GM23338 (cell line): ENCODE data around the gene RXRG. TPM values are rescaled to one million over a fixed set of nuclear protein-coding genes. Genes with fewer than 3 reads are reported as not detected.

Experiments
- ATAC-seq: fragments of 200-7000 bp; cut with Tn5 transposase; 3 replicates; pipeline ENCODE4 v1.9.1; 2020
- DNase-seq: peaks from one replicate; pipeline ENCODE4 v3.0.0-alpha.2; 2015; ENCODE audit warnings: low spot score
- H2AFZ ChIP-seq: fragments of 200-600 bp; sonication (generic); 2 replicates; pipeline ENCODE4 v1.8.0; 2016; ENCODE audit warnings: antibody characterized with exemption, mild to moderate bottlenecking, moderate library complexity
- H3F3A ChIP-seq: fragments of 200-600 bp; sonication (generic); replicated peaks from 2 replicates; pipeline ENCODE4 v1.8.0; 2017; ENCODE audit warnings: antibody characterized with exemption, mixed run types, low read depth
- H3K27ac ChIP-seq: fragments of 200-600 bp; sonication (generic); 2 replicates; pipeline ENCODE4 v1.6.1; 2016; ENCODE audit warnings: low read depth
- H3K27me3 ChIP-seq: fragments of 200-600 bp; sonication (generic); 2 replicates; pipeline ENCODE4 v1.8.0; 2016; ENCODE audit warnings: mild to moderate bottlenecking, mixed run types, moderate library complexity; ENCODE audit not compliant: insufficient read depth
- H3K36me3 ChIP-seq: fragments of 200-600 bp; sonication (generic); 2 replicates; pipeline ENCODE4 v1.8.0; 2016; ENCODE audit warnings: mild to moderate bottlenecking; ENCODE audit not compliant: insufficient read depth
- H3K4me1 ChIP-seq: fragments of 200-600 bp; sonication (generic); 2 replicates; pipeline ENCODE4 v1.8.0; 2016; ENCODE audit warnings: mild to moderate bottlenecking, moderate library complexity; ENCODE audit not compliant: insufficient read depth
- H3K4me2 ChIP-seq: fragments of 200-600 bp; sonication (generic); 2 replicates; pipeline ENCODE4 v1.7.1; 2017; ENCODE audit warnings: mixed run types
- H3K4me3 ChIP-seq: fragments of 200-600 bp; sonication (generic); 2 replicates; pipeline ENCODE4 v1.6.1; 2016; ENCODE audit warnings: mixed run types
- H3K79me2 ChIP-seq: fragments of 200-600 bp; sonication (generic); replicated peaks from 2 replicates; pipeline ENCODE4 v1.8.0; 2017; ENCODE audit warnings: mild to moderate bottlenecking; ENCODE audit not compliant: insufficient read depth
- H3K9me2 ChIP-seq: fragments of 200-600 bp; sonication (generic); 2 replicates; pipeline ENCODE4 v1.8.0; 2017; ENCODE audit not compliant: insufficient read depth
- H4K20me1 ChIP-seq: fragments of 200-600 bp; sonication (generic); replicated peaks from 2 replicates; pipeline ENCODE4 v1.8.0; 2017; ENCODE audit warnings: mild to moderate bottlenecking; ENCODE audit not compliant: insufficient read depth
- H3K27ac Mint-ChIP-seq: 2 replicates; pipeline ENCODE4 v1.8.0; 2020; ENCODE audit warnings: inconsistent platforms, mild to moderate bottlenecking, moderate library complexity, mixed read lengths
- H3K27me3 Mint-ChIP-seq: 3 replicates; pipeline ENCODE4 v1.8.0; 2022; ENCODE audit warnings: low read depth, mild to moderate bottlenecking, moderate library complexity, mixed read lengths, inconsistent platforms; ENCODE audit not compliant: insufficient read depth, poor library complexity
- H3K36me3 Mint-ChIP-seq: 3 replicates; pipeline ENCODE4 v1.8.0; 2021; ENCODE audit warnings: low read depth, mild to moderate bottlenecking, inconsistent platforms, moderate library complexity, mixed read lengths
- H3K4me1 Mint-ChIP-seq: 3 replicates; pipeline ENCODE4 v1.8.0; 2020; ENCODE audit warnings: mild to moderate bottlenecking, inconsistent platforms, mixed read lengths
- H3K4me3 Mint-ChIP-seq: 3 replicates; pipeline ENCODE4 v1.8.0; 2021; ENCODE audit warnings: moderate library complexity, mild to moderate bottlenecking, inconsistent platforms, mixed read lengths
- H3K9me3 Mint-ChIP-seq: 3 replicates; pipeline ENCODE4 v1.8.0; 2020; ENCODE audit warnings: moderate library complexity, mild to moderate bottlenecking, inconsistent platforms, mixed read lengths
- CREB1 ChIP-seq: fragments of 250-450 bp; sonication (Bioruptor Pico); IDR thresholded peaks from 2 replicates; pipeline ENCODE4 v1.5.0; 2020; ENCODE audit warnings: low read depth, mild to moderate bottlenecking, moderate library complexity
- ETS1 ChIP-seq: IDR thresholded peaks from 2 replicates; pipeline ENCODE4 v1.6.1; 2016; ENCODE audit warnings: antibody characterized with exemption
- EZH2 ChIP-seq: fragments of 200-600 bp; sonication (generic); IDR thresholded peaks from one replicate; pipeline ENCODE4 v1.8.0; 2017; ENCODE audit warnings: antibody characterized with exemption, mild to moderate bottlenecking, low read depth; ENCODE audit not compliant: unreplicated experiment
- EZH2phosphoT487 ChIP-seq: fragments of 200-600 bp; sonication (generic); IDR thresholded peaks from one replicate; pipeline ENCODE4 v1.8.1; 2018; ENCODE audit warnings: antibody characterized with exemption; ENCODE audit not compliant: unreplicated experiment
- JUNB ChIP-seq: IDR thresholded peaks from one replicate; pipeline ENCODE4 v1.6.1; 2016; ENCODE audit warnings: antibody characterized with exemption; ENCODE audit not compliant: unreplicated experiment
- NANOG ChIP-seq: IDR thresholded peaks from 2 replicates; pipeline ENCODE4 v1.6.1; 2016; ENCODE audit warnings: antibody characterized with exemption, borderline replicate concordance
- POLR2AphosphoS5 ChIP-seq: IDR thresholded peaks from 2 replicates; pipeline ENCODE4 v1.6.1; 2016; ENCODE audit warnings: antibody characterized with exemption, low read depth
- REST ChIP-seq: IDR thresholded peaks from one replicate; pipeline ENCODE4 v1.6.1; 2018; ENCODE audit warnings: antibody characterized with exemption; ENCODE audit not compliant: unreplicated experiment
- STAT1 ChIP-seq: IDR thresholded peaks from one replicate; pipeline ENCODE4 v1.6.1; 2016; ENCODE audit warnings: antibody characterized with exemption; ENCODE audit not compliant: unreplicated experiment
- ZNF114 ChIP-seq: fragments of 250-450 bp; sonication (Bioruptor Pico); IDR thresholded peaks from 2 replicates; pipeline ENCODE4 v1.5.0; 2020; ENCODE audit warnings: mild to moderate bottlenecking, moderate library complexity
- ZNF331 ChIP-seq: fragments of 250-450 bp; sonication (Bioruptor Pico); IDR thresholded peaks from 2 replicates; pipeline ENCODE4 v1.5.0; 2020; ENCODE audit warnings: low read depth, mild to moderate bottlenecking, moderate library complexity
- polyA plus RNA-seq: library from polyadenylated mRNA; unstranded; fragments of >200 nt; fragmentation: Nextera tagmentation; extraction: Ambion mirVana; gene quantifications from 2 replicates; pipeline ENCODE4 v1.2.1, GENCODE V29; 2016
- total RNA-seq: library from RNA; depleted of rRNA; stranded (reverse); fragments of >200 nt; shearing (Covaris generic); gene quantifications from 2 replicates; pipeline ENCODE4 v1.2.3, GENCODE V29; 2014
- TF ChIP-seq, protein P1 (sequence below), 2 experiments: fragments of 200-600 bp in 1 of 2; sonication (generic) in 1 of 2; conservative IDR thresholded peaks; 2 replicates each; pipeline versions ENCODE4 v1.5.1 to v1.6.1; 2016 to 2017; ENCODE audit warnings: antibody characterized with exemption in 2 of 2, low read depth in 2 of 2, mild to moderate bottlenecking in 2 of 2, moderate library complexity in 1 of 2

Gene RXRG
- total and polyA plus RNA-seq, 2 experiments from 2014 or later: not detected

GRCh38 chr1:165402517-165403111 lies 42.3 kb downstream of the RXRG start (continued):
- no peak for TF ChIP-seq REST
- TF ChIP-seq EZH2phosphoT487: no peak
- TF ChIP-seq ZNF114 (CRISPR knock-in tag): no peak
- TF ChIP-seq, protein P1, sequence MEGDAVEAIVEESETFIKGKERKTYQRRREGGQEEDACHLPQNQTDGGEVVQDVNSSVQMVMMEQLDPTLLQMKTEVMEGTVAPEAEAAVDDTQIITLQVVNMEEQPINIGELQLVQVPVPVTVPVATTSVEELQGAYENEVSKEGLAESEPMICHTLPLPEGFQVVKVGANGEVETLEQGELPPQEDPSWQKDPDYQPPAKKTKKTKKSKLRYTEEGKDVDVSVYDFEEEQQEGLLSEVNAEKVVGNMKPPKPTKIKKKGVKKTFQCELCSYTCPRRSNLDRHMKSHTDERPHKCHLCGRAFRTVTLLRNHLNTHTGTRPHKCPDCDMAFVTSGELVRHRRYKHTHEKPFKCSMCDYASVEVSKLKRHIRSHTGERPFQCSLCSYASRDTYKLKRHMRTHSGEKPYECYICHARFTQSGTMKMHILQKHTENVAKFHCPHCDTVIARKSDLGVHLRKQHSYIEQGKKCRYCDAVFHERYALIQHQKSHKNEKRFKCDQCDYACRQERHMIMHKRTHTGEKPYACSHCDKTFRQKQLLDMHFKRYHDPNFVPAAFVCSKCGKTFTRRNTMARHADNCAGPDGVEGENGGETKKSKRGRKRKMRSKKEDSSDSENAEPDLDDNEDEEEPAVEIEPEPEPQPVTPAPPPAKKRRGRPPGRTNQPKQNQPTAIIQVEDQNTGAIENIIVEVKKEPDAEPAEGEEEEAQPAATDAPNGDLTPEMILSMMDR (conservative IDR thresholded peaks at IDR 0.05; ENCODE audit: low read depth in 2 of 2): no peak
- no peak for TF ChIP-seq JUNB

DNA sequence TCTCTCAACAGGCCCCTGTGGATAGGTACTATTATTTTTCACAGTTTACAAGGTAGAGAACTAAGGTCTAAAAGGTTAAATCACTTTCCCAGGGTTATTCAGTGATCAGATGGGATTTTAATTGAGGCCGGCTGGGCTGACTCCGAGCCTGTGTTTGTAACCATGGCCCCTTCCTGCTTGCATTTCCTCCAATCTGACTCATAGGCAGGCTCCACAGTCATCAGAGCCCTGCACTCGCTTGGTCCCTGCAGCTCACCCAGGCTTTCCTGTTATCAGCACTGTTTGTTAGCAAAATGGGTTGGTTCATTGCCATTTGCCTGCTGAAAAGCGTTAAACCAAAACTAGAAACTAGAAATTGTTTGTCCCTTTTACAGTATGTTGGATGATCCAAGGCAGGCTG lies 47.0 kb downstream of the RXRG start:
- no peaks in the 10 kb centered on the region for H3K79me2 ChIP-seq
- Mint-ChIP-seq H3K27ac (no peak overlapping the region), H3K27me3 (peaks cover 6% of the 10 kb centered on the region), H3K4me1 (peaks cover 9% of the 10 kb centered on the region), H3K36me3 (no peaks in the 10 kb centered on the region), H3K9me3 (no peaks in the 10 kb centered on the region), H3K4me3 (no peak overlapping the region)
- H4K20me1 ChIP-seq: no peaks in the 10 kb centered on the region
- H3K4me2 ChIP-seq: no peak overlapping the region
- no peaks in the 10 kb centered on the region for H3F3A ChIP-seq
- H3K9me2 ChIP-seq: no peaks in the 10 kb centered on the region
- H3K27ac ChIP-seq: no peak overlapping the region
- H3K27me3 ChIP-seq: no peaks in the 10 kb centered on the region
- peak overlapping the region; percentile 60; the same call in 1 of the 2 replicates for H2AFZ ChIP-seq
- 0 out of 2 replicates have a peak, but pooled peaks cover 3% of the 10 kb centered on the region for H3K4me1 ChIP-seq
- peak; percentile 12 for DNase-seq
- no peak overlapping the region for H3K4me3 ChIP-seq
- no peaks in the 10 kb centered on the region for H3K36me3 ChIP-seq
- peak; percentile 67 for ATAC-seq
- TF ChIP-seq, protein P1 (conservative IDR thresholded peaks at IDR 0.05; ENCODE audit: low read depth in 2 of 2): no peak
- TF ChIP-seq STAT1: no peak
- no peak for TF ChIP-seq ETS1
- TF ChIP-seq POLR2AphosphoS5: no peak
- TF ChIP-seq JUNB: no peak
- no peak for TF ChIP-seq EZH2phosphoT487
- no peak for TF ChIP-seq NANOG
- no peak for TF ChIP-seq ZNF331 (CRISPR knock-in tag)
- TF ChIP-seq ZNF114 (CRISPR knock-in tag): no peak
- no peak for TF ChIP-seq CREB1 (CRISPR knock-in tag)
- no peak for TF ChIP-seq EZH2
- TF ChIP-seq REST: no peak
